Upper lobe of left lung (tissue), 6 donors: Measurements from ENCODE around the gene MEIS1. TPM values are rescaled to one million over a fixed set of nuclear protein-coding genes. Genes with fewer than 3 reads are reported as not detected.

Source experiments
- ATAC-seq, 2 donors: fragments of 200-7000 bp; cut with Tn5 transposase; one replicate each; pipeline ENCODE4 v1.9.1; 2022; ENCODE audit warnings: mild to moderate bottlenecking in 2 of 2, moderate library complexity in 2 of 2; ENCODE audit not compliant: low FRiP score in 2 of 2
- DNase-seq, 2 donors: peaks; one replicate each; pipeline ENCODE4 v3.0.0-alpha.2; 2019 to 2020
- H3K27ac ChIP-seq, 4 donors: fragments of 200-600 bp; sonication (generic); one replicate each; pipeline ENCODE4 v1.5.1; 2016 to 2019
- H3K27me3 ChIP-seq, 4 donors: fragments of 200-600 bp; sonication (generic); one replicate each; pipeline ENCODE4 v1.5.1; 2017 to 2019
- H3K36me3 ChIP-seq, 4 donors: fragments of 200-600 bp; sonication (generic); one replicate each; pipeline ENCODE4 v1.5.1; 2016 to 2019
- H3K4me1 ChIP-seq, 4 donors: fragments of 200-600 bp; sonication (generic); one replicate each; pipeline ENCODE4 v1.5.1; 2018 to 2019
- H3K4me3 ChIP-seq, 4 donors: fragments of 200-600 bp; sonication (generic); one replicate each; pipeline ENCODE4 v1.5.1; 2017 to 2019; ENCODE audit warnings: mild to moderate bottlenecking in 2 of 4, moderate library complexity in 1 of 4
- H3K9me3 ChIP-seq, 4 donors: fragments of 200-600 bp; sonication (generic); one replicate each; pipeline ENCODE4 v1.5.1; 2018 to 2019
- EP300 ChIP-seq, 4 donors: sonication (generic); formaldehyde crosslinking; IDR thresholded peaks; one replicate each; pipeline ENCODE4 v1.5.1; 2017; ENCODE audit warnings: antibody characterized with exemption in 4 of 4, control low read depth in 2 of 4
- POLR2A ChIP-seq, 4 donors: fragments of 450-650 bp; IDR thresholded peaks; one replicate each; pipeline ENCODE4 v1.5.1; 2016 to 2017; ENCODE audit warnings: antibody characterized with exemption in 4 of 4, mild to moderate bottlenecking in 2 of 4
- POLR2AphosphoS5 ChIP-seq, 2 donors: sonication (generic); formaldehyde crosslinking; IDR thresholded peaks; one replicate each; pipeline ENCODE4 v1.5.1; 2017; ENCODE audit warnings: antibody characterized with exemption in 2 of 2
- WGBS, 2 donors: methylation state at CpG; one replicate each; pipeline ENCODE4 v1.1.5; 2017 to 2018; 5-methylcytosine and 5-hydroxymethylcytosine counted together
- total RNA-seq, 6 donors: library from RNA; depleted of rRNA in 4 of 6; stranded (reverse); fragments of >200 nt in 4 of 6; gene quantifications; one replicate each; pipeline versions ENCODE4 v1.1.0 to v1.2.1, GENCODE V29; 2016 to 2021
- TF ChIP-seq, protein P1 (sequence below), 6 experiments: fragments of 450-650 bp in 4 of 6; fragments of 200-600 bp in 2 of 6; sonication (generic) in 2 of 6; IDR thresholded peaks; one replicate each; pipeline ENCODE4 v1.5.1; 2016 to 2019; ENCODE audit warnings: antibody characterized with exemption in 6 of 6
- donor health status: DM: no; HTN: no; CAD: no; lungs with moderate emphysema.
- donor health status: DM: no; HTN: yes; CAD: no; lungs with severe emphysema.

Gene MEIS1
- total RNA-seq, 6 donors from 2014 or later = 23.1 to 43.9 (median 30.0) TPM

DNA sequence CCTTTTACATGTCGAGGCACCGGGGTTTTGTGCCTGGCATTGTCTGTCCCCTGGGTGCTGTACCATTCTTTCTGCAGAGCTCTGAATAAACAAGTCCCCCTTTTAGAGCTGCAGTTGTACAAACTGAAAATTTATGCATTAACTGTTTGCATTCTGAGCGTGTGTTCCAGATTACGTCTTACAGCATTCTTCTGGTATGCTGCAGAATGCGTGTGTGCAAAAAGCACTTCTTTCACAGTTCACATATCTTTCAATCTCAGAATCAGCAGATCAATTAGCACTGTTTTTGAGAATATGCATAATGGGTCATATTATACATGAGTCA is 27.5 kb downstream of the MEIS1 start:
- ATAC-seq (no peak), DNase-seq (no peak)
- Histone ChIP-seq H3K4me1 (peaks cover 13 to 47% (median 27%) of the 10 kb centered on the region in 4 donors), H3K27me3 (no peaks in the 10 kb centered on the region), H3K4me3 (no peak overlapping the region), H3K9me3 (no peaks in the 10 kb centered on the region), H3K27ac (no peak overlapping the region), H3K36me3 (peaks cover 0 to 17% (median 0%) of the 10 kb centered on the region in 4 donors)
- 49 to 57% methylated on average over 5 of the region's 5 CpGs for WGBS, 2 donors
- no peak for TF ChIP-seq POLR2A (IDR thresholded peaks at IDR 0.05)
- no peak for TF ChIP-seq EP300 (IDR thresholded peaks at IDR 0.05)
- TF ChIP-seq, protein P1, sequence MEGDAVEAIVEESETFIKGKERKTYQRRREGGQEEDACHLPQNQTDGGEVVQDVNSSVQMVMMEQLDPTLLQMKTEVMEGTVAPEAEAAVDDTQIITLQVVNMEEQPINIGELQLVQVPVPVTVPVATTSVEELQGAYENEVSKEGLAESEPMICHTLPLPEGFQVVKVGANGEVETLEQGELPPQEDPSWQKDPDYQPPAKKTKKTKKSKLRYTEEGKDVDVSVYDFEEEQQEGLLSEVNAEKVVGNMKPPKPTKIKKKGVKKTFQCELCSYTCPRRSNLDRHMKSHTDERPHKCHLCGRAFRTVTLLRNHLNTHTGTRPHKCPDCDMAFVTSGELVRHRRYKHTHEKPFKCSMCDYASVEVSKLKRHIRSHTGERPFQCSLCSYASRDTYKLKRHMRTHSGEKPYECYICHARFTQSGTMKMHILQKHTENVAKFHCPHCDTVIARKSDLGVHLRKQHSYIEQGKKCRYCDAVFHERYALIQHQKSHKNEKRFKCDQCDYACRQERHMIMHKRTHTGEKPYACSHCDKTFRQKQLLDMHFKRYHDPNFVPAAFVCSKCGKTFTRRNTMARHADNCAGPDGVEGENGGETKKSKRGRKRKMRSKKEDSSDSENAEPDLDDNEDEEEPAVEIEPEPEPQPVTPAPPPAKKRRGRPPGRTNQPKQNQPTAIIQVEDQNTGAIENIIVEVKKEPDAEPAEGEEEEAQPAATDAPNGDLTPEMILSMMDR (IDR thresholded peaks at IDR 0.05) = no peak
- no peak for TF ChIP-seq POLR2AphosphoS5 (IDR thresholded peaks at IDR 0.05)

- Histone ChIP-seq H3K9me3 (no peaks in the 10 kb centered on the region), H3K36me3 (peaks cover 0 to 10% (median 0%) of the 10 kb centered on the region in 4 donors), H3K4me1 (peaks cover 13 to 55% (median 33%) of the 10 kb centered on the region in 4 donors), H3K27ac (peak overlapping the region in 2 of 4 donors; percentile 2 to 20), H3K4me3 (no peak overlapping the region), H3K27me3 (no peaks in the 10 kb centered on the region)
- TF ChIP-seq POLR2AphosphoS5 (IDR thresholded peaks at IDR 0.05) (no peak), EP300 (IDR thresholded peaks at IDR 0.05) (no peak), POLR2A (IDR thresholded peaks at IDR 0.05) (no peak)
- TF ChIP-seq, protein P1 (IDR thresholded peaks at IDR 0.05) = no peak
- WGBS, 2 donors = 68 to 72% methylated on average over 3 of the region's 3 CpGs
- DNase-seq (no peak), ATAC-seq (no peak)
Observed at GRCh38 chr2:66463206-66463755, 28.4 kb downstream of the MEIS1 start.

DNA sequence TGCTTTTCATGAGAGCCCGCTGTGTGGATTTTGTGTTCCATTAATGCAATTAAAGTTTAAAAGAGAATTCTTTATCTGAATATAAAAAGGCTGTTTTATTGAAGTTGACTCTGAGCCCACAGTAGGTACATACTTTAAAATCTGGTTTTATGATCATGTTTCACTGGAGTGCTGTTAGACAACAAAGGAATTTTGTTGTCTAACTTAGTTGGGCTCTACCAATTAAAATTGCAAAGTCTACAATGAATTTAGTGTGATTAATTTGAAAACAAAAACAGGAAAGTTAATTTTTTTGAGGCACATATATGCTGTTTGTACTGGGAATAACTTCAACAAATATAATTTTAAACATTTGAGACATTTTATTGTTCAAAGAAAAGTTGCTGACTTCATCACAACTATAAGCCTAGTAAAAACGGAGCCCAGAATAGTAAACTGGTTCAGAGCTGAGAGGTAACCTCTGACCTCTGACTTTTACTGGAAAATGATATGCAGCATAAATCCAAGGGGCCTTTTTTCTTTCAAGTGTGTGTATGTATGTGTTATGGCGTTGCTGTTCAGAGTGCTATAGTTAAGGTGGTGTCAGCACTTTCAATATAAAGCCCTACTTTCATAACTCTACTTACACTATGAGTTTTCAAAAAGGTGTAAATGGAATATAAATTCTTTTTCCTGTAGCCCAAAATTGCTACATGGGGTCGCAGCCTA is 30.2 kb downstream of the MEIS1 start:
- Histone ChIP-seq H3K9me3 (no peaks in the 10 kb centered on the region), H3K27me3 (no peaks in the 10 kb centered on the region), H3K27ac (peak overlapping the region in 1 of 4 donors; percentile 58), H3K4me1 (peaks cover 15 to 61% (median 34%) of the 10 kb centered on the region in 4 donors), H3K36me3 (peaks cover 0 to 10% (median 0%) of the 10 kb centered on the region in 4 donors), H3K4me3 (no peak overlapping the region)
- DNase-seq = no peak
- no peak for ATAC-seq
- TF ChIP-seq, protein P1 (IDR thresholded peaks at IDR 0.05) = no peak
- TF ChIP-seq POLR2A (IDR thresholded peaks at IDR 0.05) = no peak
- no peak for TF ChIP-seq POLR2AphosphoS5 (IDR thresholded peaks at IDR 0.05)
- no peak for TF ChIP-seq EP300 (IDR thresholded peaks at IDR 0.05)
- WGBS, 2 donors = 68% methylated on average over 4 of the region's 4 CpGs

- no peak for ATAC-seq
- DNase-seq = no peak
- peak overlapping the region in 1 of 4 donors; percentile 66 for H3K27ac ChIP-seq
- no peaks in the 10 kb centered on the region for H3K9me3 ChIP-seq
- peaks cover 18 to 58% (median 35%) of the 10 kb centered on the region in 4 donors for H3K4me1 ChIP-seq
- H3K36me3 ChIP-seq = peaks cover 0 to 10% (median 0%) of the 10 kb centered on the region in 4 donors
- H3K27me3 ChIP-seq = no peaks in the 10 kb centered on the region
- 68 to 78% methylated on average over 2 of the region's 2 CpGs for WGBS, 2 donors
- no peak for TF ChIP-seq POLR2AphosphoS5 (IDR thresholded peaks at IDR 0.05)
- TF ChIP-seq EP300 (IDR thresholded peaks at IDR 0.05) = no peak
- no peak for TF ChIP-seq POLR2A (IDR thresholded peaks at IDR 0.05)
- TF ChIP-seq, protein P1 (IDR thresholded peaks at IDR 0.05) = no peak
- H3K4me3 ChIP-seq = no peak overlapping the region
Observed at GRCh38 chr2:66466433-66466832, 31.5 kb downstream of the MEIS1 start.
